GM12892 (cell line): ENCODE measurements around the gene FCN2.

Experiments used
- POLR2A ChIP-seq: IDR thresholded peaks from 2 replicates; pipeline ENCODE4 v1.6.1; 2011; ENCODE audit warnings: low read depth, low read length, control low read depth
- POLR2AphosphoS5 ChIP-seq: IDR thresholded peaks from 2 replicates; pipeline ENCODE4 v1.6.1; 2011; ENCODE audit warnings: low read depth, low read length, control low read depth
- TAF1 ChIP-seq: IDR thresholded peaks from 2 replicates; pipeline ENCODE4 v1.6.1; 2011; ENCODE audit warnings: low read depth, mild to moderate bottlenecking, control low read depth, low read length, borderline replicate concordance

DNA sequence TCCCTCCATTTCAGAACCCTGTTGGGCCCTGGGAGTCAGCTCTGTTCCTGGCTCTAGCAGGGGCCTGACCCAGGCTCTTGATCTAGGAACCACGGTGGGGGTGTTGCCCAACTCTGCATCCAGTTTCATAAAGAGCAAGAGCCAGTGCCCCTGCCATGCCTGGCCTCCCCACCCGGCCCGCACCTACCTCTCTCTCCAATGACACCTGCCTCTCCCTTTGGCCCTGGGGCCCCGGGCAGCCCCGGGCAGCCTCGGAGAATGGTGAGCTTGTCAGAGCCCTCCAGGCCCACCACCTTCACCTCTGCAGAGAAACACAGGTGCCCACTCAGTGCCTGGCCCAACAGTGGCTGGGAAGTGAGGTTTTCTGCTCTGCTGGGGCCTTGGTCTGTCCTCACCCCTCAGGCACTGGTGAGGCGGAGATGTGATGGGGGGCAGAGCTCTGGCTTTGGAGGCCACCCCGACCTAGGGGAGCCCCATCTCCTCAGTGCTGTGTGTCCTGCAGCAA is 35.6 kb downstream of the FCN2 start:
- TF ChIP-seq POLR2AphosphoS5 (no peak), TAF1 (no peak), POLR2A (no peak)
